ENCODE results near the gene COL9A3. TPM values are rescaled to one million over a fixed set of nuclear protein-coding genes. Genes with fewer than 3 reads are reported as not detected.

Gene COL9A3
- total and polyA plus RNA-seq, 2 of the 8 experiments (the other 6 are each of a cell fraction or from before 2014, with no cell fraction given): 21.7 to 80.1 TPM

DNA sequence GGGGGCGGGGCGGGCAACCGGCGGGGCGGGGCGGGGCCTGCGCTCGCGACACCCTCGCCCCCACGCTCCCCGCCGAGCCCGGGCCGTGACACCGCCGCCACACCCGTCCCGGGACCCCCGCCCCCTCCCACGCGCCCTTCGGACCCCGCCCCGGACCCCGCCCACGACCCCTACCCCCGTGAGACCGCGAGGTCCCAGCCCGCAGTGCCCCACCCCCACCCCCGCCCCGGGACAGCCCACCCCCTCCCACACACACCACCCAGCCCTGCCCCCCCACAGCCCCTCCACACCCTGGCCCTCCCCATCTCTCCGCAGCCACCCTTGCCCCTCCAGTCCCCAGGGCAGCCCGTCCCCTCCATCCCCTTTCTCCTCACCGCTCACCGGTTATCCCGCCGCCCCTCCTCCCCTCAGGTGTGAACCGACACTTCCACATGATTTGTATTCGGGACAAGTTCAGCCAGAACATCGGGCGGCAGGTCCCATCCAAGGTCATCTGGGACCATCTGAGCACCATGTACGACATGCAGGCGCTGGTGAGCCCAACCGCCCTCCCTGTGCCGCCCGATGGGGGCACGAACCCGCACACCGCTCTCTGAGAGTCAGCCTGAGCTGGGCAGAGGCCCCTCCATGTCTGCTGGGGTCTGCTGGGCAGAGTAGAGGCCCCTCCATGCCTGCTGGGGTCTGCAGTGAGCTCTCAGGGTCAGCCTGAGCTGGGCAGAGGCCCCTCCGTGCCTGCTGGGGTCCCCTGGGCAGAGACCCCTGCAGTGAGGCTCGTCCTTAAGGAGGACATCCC is 20.0 kb upstream of the COL9A3 start:
- H3K4me3 ChIP-seq (ENCODE audit: extremely low read depth in 1 of 4, insufficient read depth in 2 of 4, low read depth in 3 of 4, low read length in 4 of 4): peak overlapping the region; percentile 40 to 79 (median 54)
- H3K27ac ChIP-seq (ENCODE audit: low read depth, low read length): no peak overlapping the region; the same call in 1 of the 2 replicates
- POLR2A ChIA-PET (ENCODE audit: partially characterized antibody): interaction anchor here (1.0 to 1.5 kb wide), 4 partner anchors 11 to 19 kb away, joined by 3 to 6 read pairs (median 3); no protein-coding TSS in a partner anchor
- no peak overlapping the region for H2BK12ac ChIP-seq (ENCODE audit: low read depth, low read length)
- FAIRE-seq (no peak), DNase-seq (ENCODE audit: low read depth in 1 of 2, low spot score in 2 of 2) (no peak)
- no peak overlapping the region for H2AFZ ChIP-seq (ENCODE audit: low read length)
- H3K23me2 ChIP-seq (ENCODE audit: low read depth, low read length): peaks cover 7% of the 10 kb centered on the region; the same call in 1 of the 2 replicates
- H2BK15ac ChIP-seq (ENCODE audit: low read length): no peak overlapping the region
- no peaks in the 10 kb centered on the region for H3K79me1 ChIP-seq (ENCODE audit: low read depth, low read length)
- no peak overlapping the region for H3K18ac ChIP-seq (ENCODE audit: extremely low read depth, low read length)
- 58% methylated on average over 17 of the region's 53 CpGs; no CpG with 5 or more reads in 1 of the 2 experiments for WGBS, 2 experiments (ENCODE audit: extremely low coverage in 1 of 2, insufficient coverage in 1 of 2, insufficient read length in 1 of 2, insufficient replicate concordance in 2 of 2, low coverage in 1 of 2, low lambda C conversion rate in 2 of 2, missing lambda C conversion rate in 1 of 2)
- peaks cover 0 to 11% (median 5%) of the 10 kb centered on the region in 4 experiments; a peak in 4 of 7 replicates for H3K4me1 ChIP-seq (replicated peaks in 1 of 4; ENCODE audit: control insufficient read depth in 3 of 4, insufficient read depth in 4 of 4, low read length in 3 of 4)
- H3K4me2 ChIP-seq (ENCODE audit: insufficient read depth in 1 of 2, low read depth in 2 of 2, low read length in 2 of 2): peak overlapping the region; percentile 51 to 84
- H2BK120ac ChIP-seq (replicated peaks; ENCODE audit: low read depth, low read length): no peak overlapping the region
- peak overlapping the region in 2 of 4 experiments; percentile 35 to 54; a peak in 2 of 7 replicates for H3K9ac ChIP-seq (replicated peaks in 1 of 4; ENCODE audit: extremely low read depth in 1 of 4, low read depth in 3 of 4, low read length in 3 of 4)
- H4K8ac ChIP-seq (ENCODE audit: extremely low read depth, insufficient read depth, low read length): no peak overlapping the region; the same call in 1 of the 2 replicates
- peaks cover 2 to 26% (median 9%) of the 10 kb centered on the region in 4 experiments; a peak in 4 of 8 replicates for H3K36me3 ChIP-seq (ENCODE audit: control insufficient read depth in 2 of 4, insufficient read depth in 4 of 4, low read length in 3 of 4)
- H3K27me3 ChIP-seq (replicated peaks in 1 of 4; ENCODE audit: control insufficient read depth in 3 of 4, extremely low read depth in 1 of 4, insufficient read depth in 3 of 4, low read length in 3 of 4): peaks cover 0 to 18% (median 11%) of the 10 kb centered on the region in 4 experiments; a peak in 5 of 7 replicates
- no peaks in the 10 kb centered on the region for H3K79me2 ChIP-seq (ENCODE audit: control insufficient read depth in 1 of 2, insufficient read depth in 2 of 2, low read length in 2 of 2)
- H3K4ac ChIP-seq (replicated peaks; ENCODE audit: insufficient read length, low read depth, low read length): no peak overlapping the region
- peaks cover 0 to 15% of the 10 kb centered on the region in 2 experiments for H4K20me1 ChIP-seq (replicated peaks in 1 of 2; ENCODE audit: control insufficient read depth in 1 of 2, insufficient read depth in 2 of 2, low read length in 2 of 2)
- CTCF ChIA-PET (ENCODE audit: partially characterized antibody): interaction anchor here (0.6 to 6.2 kb wide), 6 partner anchors 10 to 1195 kb away, joined by 3 to 37 read pairs (median 4); partner anchors contain the start of gene NTSR1
- H2BK5ac ChIP-seq (ENCODE audit: low read depth, low read length): peak overlapping the region; percentile 81; the same call in 1 of the 2 replicates
- H3K23ac ChIP-seq (ENCODE audit: insufficient read length): no peak overlapping the region
- H4K5ac ChIP-seq (ENCODE audit: insufficient read length, low read depth, low read length): peak overlapping the region; percentile 75
- no peak overlapping the region for H3K56ac ChIP-seq (replicated peaks; ENCODE audit: insufficient read length, low read depth, low read length)
- H4K91ac ChIP-seq (replicated peaks; ENCODE audit: insufficient read length, low read length): no peak overlapping the region
- no peak overlapping the region for H2BK20ac ChIP-seq (ENCODE audit: low read length)
- no peak overlapping the region for H3K14ac ChIP-seq (ENCODE audit: insufficient read length)
- H3K9me3 ChIP-seq (ENCODE audit: insufficient read depth in 2 of 2, low read depth in 1 of 2, low read length in 1 of 2): no peaks in the 10 kb centered on the region
- no peak overlapping the region for H2AK5ac ChIP-seq (ENCODE audit: low read depth, low read length)
- TF ChIP-seq, protein P1, sequence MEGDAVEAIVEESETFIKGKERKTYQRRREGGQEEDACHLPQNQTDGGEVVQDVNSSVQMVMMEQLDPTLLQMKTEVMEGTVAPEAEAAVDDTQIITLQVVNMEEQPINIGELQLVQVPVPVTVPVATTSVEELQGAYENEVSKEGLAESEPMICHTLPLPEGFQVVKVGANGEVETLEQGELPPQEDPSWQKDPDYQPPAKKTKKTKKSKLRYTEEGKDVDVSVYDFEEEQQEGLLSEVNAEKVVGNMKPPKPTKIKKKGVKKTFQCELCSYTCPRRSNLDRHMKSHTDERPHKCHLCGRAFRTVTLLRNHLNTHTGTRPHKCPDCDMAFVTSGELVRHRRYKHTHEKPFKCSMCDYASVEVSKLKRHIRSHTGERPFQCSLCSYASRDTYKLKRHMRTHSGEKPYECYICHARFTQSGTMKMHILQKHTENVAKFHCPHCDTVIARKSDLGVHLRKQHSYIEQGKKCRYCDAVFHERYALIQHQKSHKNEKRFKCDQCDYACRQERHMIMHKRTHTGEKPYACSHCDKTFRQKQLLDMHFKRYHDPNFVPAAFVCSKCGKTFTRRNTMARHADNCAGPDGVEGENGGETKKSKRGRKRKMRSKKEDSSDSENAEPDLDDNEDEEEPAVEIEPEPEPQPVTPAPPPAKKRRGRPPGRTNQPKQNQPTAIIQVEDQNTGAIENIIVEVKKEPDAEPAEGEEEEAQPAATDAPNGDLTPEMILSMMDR (IDR thresholded peaks at IDR 0.05; ENCODE audit: control extremely low read depth in 1 of 3, insufficient read depth in 1 of 3, low read depth in 1 of 3, low read length in 3 of 3): no peak
- TF ChIP-seq KDM4A (IDR thresholded peaks at IDR 0.05; ENCODE audit: low read depth, low read length, severe bottlenecking): no peak
- TF ChIP-seq SP2 (IDR thresholded peaks at IDR 0.05; ENCODE audit: low read length): no peak
- no peak for TF ChIP-seq POLR2A (IDR thresholded peaks at IDR 0.05; ENCODE audit: control extremely low read depth in 1 of 2, low read depth in 2 of 2, low read length in 2 of 2)
- TF ChIP-seq BACH1 (IDR thresholded peaks at IDR 0.05; ENCODE audit: low read length): no peak
- TF ChIP-seq NRF1 (IDR thresholded peaks at IDR 0.05; ENCODE audit: low read depth, low read length): no peak
- TF ChIP-seq CREB1 (IDR thresholded peaks at IDR 0.05): no peak
- no peak for TF ChIP-seq TBP (IDR thresholded peaks at IDR 0.05; ENCODE audit: low read depth, low read length)
- TF ChIP-seq HDAC6 (IDR thresholded peaks at IDR 0.05; ENCODE audit: low read depth, low read length): no peak
- TF ChIP-seq POLR2AphosphoS5 (IDR thresholded peaks at IDR 0.05; ENCODE audit: low read depth, low read length): no peak

All from H1 (cell line).